HEK293 (cell line): Measurements from ENCODE around the gene REC8.

Source experiments
- CTCF ChIA-PET: fragments of 350-600 bp; formaldehyde crosslinking; extraction: SDS; loops from one replicate; lab custom pipeline; 2021; ENCODE audit warnings: antibody characterized with exemption; lab: Yijun Ruan, JAX
- POLR2A ChIA-PET: fragments of 300-600 bp; formaldehyde crosslinking; extraction: SDS; loops from one replicate; lab custom pipeline; 2020; ENCODE audit warnings: antibody characterized with exemption, inconsistent platforms; lab: Yijun Ruan, JAX
- H3K27ac ChIP-seq: fragments of 200-500 bp; sonication (Bioruptor generic); 2 replicates; pipeline ENCODE4 v1.5.1; 2014; ENCODE audit warnings: low read depth, low read length, control low read depth, inconsistent platforms; ENCODE audit errors: extremely low read depth
- H3K36me3 ChIP-seq, 2 experiments: fragments of 200-500 bp in 1 of 2; sonication (Bioruptor generic) in 1 of 2; 1 replicate in 1 of 2; 2 replicates in 1 of 2; pipeline ENCODE4 v1.5.1; 2014 to 2017; ENCODE audit warnings: inconsistent platforms in 2 of 2, low read length in 2 of 2; ENCODE audit not compliant: control insufficient read depth in 2 of 2, insufficient read depth in 1 of 2
- H3K4me1 ChIP-seq: fragments of 200-500 bp; sonication (Bioruptor generic); 2 replicates; pipeline ENCODE4 v1.5.1; 2014; ENCODE audit warnings: mild to moderate bottlenecking, low read length, inconsistent platforms; ENCODE audit not compliant: control insufficient read depth, insufficient read depth
- H3K4me3 ChIP-seq: 2 replicates; pipeline ENCODE4 v1.5.1; 2011; ENCODE audit warnings: low read depth, mild to moderate bottlenecking, control low read depth, low read length, moderate library complexity
- H3K9me3 ChIP-seq: fragments of 200-500 bp; sonication (Bioruptor generic); 2 replicates; pipeline ENCODE4 v1.5.1; 2014; ENCODE audit warnings: low read depth, low read length, inconsistent platforms; ENCODE audit not compliant: control insufficient read depth, insufficient read depth
- BCL11A ChIP-seq: fragments of 450-650 bp; formaldehyde crosslinking; IDR thresholded peaks from 2 replicates; pipeline ENCODE4 v1.5.1; 2016; ENCODE audit warnings: low read depth, missing biosample characterization, missing genetic modification characterization
- CTCF ChIP-seq: fragments of 450-650 bp; formaldehyde crosslinking; IDR thresholded peaks from 2 replicates; pipeline ENCODE4 v1.5.1; 2016; ENCODE audit warnings: missing biosample characterization, missing genetic modification characterization
- KLF17 ChIP-seq: fragments of 450-650 bp; formaldehyde crosslinking; IDR thresholded peaks from 2 replicates; pipeline ENCODE4 v1.5.1; 2016; ENCODE audit warnings: missing biosample characterization, missing genetic modification characterization
- MEIS1 ChIP-seq: sonication (generic); formaldehyde crosslinking; IDR thresholded peaks from 2 replicates; pipeline ENCODE4 v1.8.1; 2022; ENCODE audit warnings: missing genetic modification reagents, mild to moderate bottlenecking, borderline replicate concordance
- RBAK ChIP-seq: fragments of 450-650 bp; formaldehyde crosslinking; IDR thresholded peaks from 2 replicates; pipeline ENCODE4 v1.5.1; 2016; ENCODE audit warnings: missing biosample characterization, missing genetic modification characterization
- REPIN1 ChIP-seq: fragments of 450-650 bp; formaldehyde crosslinking; IDR thresholded peaks from 2 replicates; pipeline ENCODE4 v1.5.1; 2017; ENCODE audit warnings: missing biosample characterization, missing genetic modification characterization, low read depth
- ZBTB8A ChIP-seq: fragments of 450-650 bp; formaldehyde crosslinking; IDR thresholded peaks from 2 replicates; pipeline ENCODE4 v1.5.1; 2016; ENCODE audit warnings: missing biosample characterization, missing genetic modification characterization
- ZNF133 ChIP-seq: fragments of 450-650 bp; formaldehyde crosslinking; IDR thresholded peaks from 2 replicates; pipeline ENCODE4 v1.5.1; 2016; ENCODE audit warnings: missing biosample characterization, missing genetic modification characterization
- ZNF292 ChIP-seq: fragments of 450-650 bp; formaldehyde crosslinking; IDR thresholded peaks from 2 replicates; pipeline ENCODE4 v1.5.1; 2016; ENCODE audit warnings: low read depth, missing biosample characterization, missing genetic modification characterization, borderline replicate concordance
- ZNF394 ChIP-seq: fragments of 450-650 bp; formaldehyde crosslinking; IDR thresholded peaks from 2 replicates; pipeline ENCODE4 v1.5.1; 2016; ENCODE audit warnings: missing biosample characterization, missing genetic modification characterization, mild to moderate bottlenecking, moderate library complexity, borderline replicate concordance
- ZNF433 ChIP-seq: fragments of 450-650 bp; formaldehyde crosslinking; IDR thresholded peaks from 2 replicates; pipeline ENCODE4 v1.5.1; 2016; ENCODE audit warnings: missing biosample characterization, missing genetic modification characterization, low read depth
- ZNF530 ChIP-seq: fragments of 450-650 bp; formaldehyde crosslinking; IDR thresholded peaks from 2 replicates; pipeline ENCODE4 v1.5.1; 2016; ENCODE audit warnings: low read depth, missing biosample characterization, missing genetic modification characterization
- ZNF692 ChIP-seq: fragments of 450-650 bp; formaldehyde crosslinking; IDR thresholded peaks from 2 replicates; pipeline ENCODE4 v1.5.1; 2016; ENCODE audit warnings: missing biosample characterization, missing genetic modification characterization
- ZSCAN4 ChIP-seq: fragments of 450-650 bp; formaldehyde crosslinking; IDR thresholded peaks from 2 replicates; pipeline ENCODE4 v1.5.1; 2017; ENCODE audit warnings: missing biosample characterization, missing genetic modification characterization
- TF ChIP-seq, protein P1 (sequence below): fragments of 450-650 bp; formaldehyde crosslinking; IDR thresholded peaks from 2 replicates; pipeline ENCODE4 v1.5.1; 2017; ENCODE audit warnings: missing biosample characterization, mild to moderate bottlenecking, missing genetic modification characterization, moderate library complexity
- TF ChIP-seq, protein P2 (sequence below): fragments of 450-650 bp; formaldehyde crosslinking; conservative IDR thresholded peaks from 2 replicates; pipeline ENCODE4 v1.5.1; 2016; ENCODE audit warnings: low read depth, missing biosample characterization, missing genetic modification characterization

Gene REC8

GRCh38 chr14:24172871-24173281, 996 bp downstream of the REC8 start (continued):
- TF ChIP-seq ZNF394 (tag by site-specific recombination) = no peak
- TF ChIP-seq KLF17 = no peak
- TF ChIP-seq ZNF530 (tag by site-specific recombination) = no peak
- TF ChIP-seq ZNF692 (tag by site-specific recombination) = no peak
- TF ChIP-seq, protein P1, sequence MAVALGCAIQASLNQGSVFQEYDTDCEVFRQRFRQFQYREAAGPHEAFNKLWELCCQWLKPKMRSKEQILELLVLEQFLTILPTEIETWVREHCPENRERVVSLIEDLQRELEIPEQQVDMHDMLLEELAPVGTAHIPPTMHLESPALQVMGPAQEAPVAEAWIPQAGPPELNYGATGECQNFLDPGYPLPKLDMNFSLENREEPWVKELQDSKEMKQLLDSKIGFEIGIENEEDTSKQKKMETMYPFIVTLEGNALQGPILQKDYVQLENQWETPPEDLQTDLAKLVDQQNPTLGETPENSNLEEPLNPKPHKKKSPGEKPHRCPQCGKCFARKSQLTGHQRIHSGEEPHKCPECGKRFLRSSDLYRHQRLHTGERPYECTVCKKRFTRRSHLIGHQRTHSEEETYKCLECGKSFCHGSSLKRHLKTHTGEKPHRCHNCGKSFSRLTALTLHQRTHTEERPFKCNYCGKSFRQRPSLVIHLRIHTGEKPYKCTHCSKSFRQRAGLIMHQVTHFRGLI = no peak
- no peak for TF ChIP-seq REPIN1 (tag by site-specific recombination)
- TF ChIP-seq ZBTB8A (tag by site-specific recombination) = no peak
- no peak for TF ChIP-seq BCL11A (tag by site-specific recombination)

DNA sequence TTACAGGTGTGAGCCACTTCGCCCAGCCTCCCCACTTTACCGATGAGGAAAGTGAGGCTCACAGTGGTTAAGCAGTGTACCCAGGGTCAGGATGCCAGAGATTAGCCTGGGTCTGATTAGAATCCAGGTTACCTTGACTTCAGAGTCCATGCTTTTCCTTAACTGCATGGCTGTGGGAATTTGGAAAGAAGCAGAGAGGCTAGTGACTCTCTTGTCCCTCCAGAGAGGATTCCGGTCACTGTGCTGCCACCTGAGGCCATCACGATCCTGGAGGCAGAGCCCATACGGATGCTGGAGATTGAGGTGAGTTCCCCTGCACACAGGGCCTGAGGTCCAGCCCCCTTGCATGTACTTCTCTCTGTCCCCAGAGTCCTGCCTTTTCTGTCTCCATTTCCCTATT, 4.7 kb downstream of the REC8 start:
- peaks cover 0 to 54% of the 10 kb centered on the region in 2 experiments; a peak in 2 of 3 replicates for H3K36me3 ChIP-seq
- TF ChIP-seq ZNF292 (tag by site-specific recombination) (no peak), ZSCAN4 (tag by site-specific recombination) (no peak), ZNF133 (tag by site-specific recombination) (no peak), MEIS1 (no peak), ZNF433 (tag by site-specific recombination) (no peak), RBAK (tag by site-specific recombination) (no peak), CTCF (tag by site-specific recombination) (no peak)
- TF ChIP-seq, protein P2, sequence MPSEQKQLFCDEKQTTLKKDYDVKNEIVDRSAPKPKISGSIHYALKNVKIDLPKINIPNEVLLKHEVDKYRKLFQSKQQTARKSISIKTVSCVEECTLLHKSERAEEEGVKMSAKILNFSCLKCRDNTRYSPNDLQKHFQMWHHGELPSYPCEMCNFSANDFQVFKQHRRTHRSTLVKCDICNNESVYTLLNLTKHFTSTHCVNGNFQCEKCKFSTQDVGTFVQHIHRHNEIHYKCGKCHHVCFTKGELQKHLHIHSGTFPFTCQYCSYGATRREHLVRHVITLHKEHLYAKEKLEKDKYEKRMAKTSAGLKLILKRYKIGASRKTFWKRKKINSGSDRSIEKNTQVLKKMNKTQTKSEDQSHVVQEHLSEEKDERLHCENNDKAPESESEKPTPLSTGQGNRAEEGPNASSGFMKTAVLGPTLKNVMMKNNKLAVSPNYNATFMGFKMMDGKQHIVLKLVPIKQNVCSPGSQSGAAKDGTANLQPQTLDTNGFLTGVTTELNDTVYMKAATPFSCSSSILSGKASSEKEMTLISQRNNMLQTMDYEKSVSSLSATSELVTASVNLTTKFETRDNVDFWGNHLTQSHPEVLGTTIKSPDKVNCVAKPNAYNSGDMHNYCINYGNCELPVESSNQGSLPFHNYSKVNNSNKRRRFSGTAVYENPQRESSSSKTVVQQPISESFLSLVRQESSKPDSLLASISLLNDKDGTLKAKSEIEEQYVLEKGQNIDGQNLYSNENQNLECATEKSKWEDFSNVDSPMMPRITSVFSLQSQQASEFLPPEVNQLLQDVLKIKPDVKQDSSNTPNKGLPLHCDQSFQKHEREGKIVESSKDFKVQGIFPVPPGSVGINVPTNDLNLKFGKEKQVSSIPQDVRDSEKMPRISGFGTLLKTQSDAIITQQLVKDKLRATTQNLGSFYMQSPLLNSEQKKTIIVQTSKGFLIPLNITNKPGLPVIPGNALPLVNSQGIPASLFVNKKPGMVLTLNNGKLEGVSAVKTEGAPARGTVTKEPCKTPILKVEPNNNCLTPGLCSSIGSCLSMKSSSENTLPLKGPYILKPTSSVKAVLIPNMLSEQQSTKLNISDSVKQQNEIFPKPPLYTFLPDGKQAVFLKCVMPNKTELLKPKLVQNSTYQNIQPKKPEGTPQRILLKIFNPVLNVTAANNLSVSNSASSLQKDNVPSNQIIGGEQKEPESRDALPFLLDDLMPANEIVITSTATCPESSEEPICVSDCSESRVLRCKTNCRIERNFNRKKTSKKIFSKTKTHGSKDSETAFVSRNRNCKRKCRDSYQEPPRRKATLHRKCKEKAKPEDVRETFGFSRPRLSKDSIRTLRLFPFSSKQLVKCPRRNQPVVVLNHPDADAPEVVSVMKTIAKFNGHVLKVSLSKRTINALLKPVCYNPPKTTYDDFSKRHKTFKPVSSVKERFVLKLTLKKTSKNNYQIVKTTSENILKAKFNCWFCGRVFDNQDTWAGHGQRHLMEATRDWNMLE (tag by site-specific recombination) = no peak
- TF ChIP-seq, all 188 proteins: peak for 0
- Histone ChIP-seq H3K4me1 (no peaks in the 10 kb centered on the region), H3K4me3 (no peak overlapping the region), H3K9me3 (no peaks in the 10 kb centered on the region), H3K27ac (0 out of 2 replicates have a peak overlapping the region, but pooled peaks have one; percentile 9)
- POLR2A ChIA-PET = interaction anchor here (0.9 kb wide), 1 partner anchor 40 kb away, joined by 4 read pairs; the partner anchor contains the start of gene PSME1
- CTCF ChIA-PET = no interaction called here
